ENCODE data around the gene PRR36. TPM values are rescaled to one million over a fixed set of nuclear protein-coding genes. Genes with fewer than 3 reads are reported as not detected.
A peak's percentile ranks its signal among the peaks of the same experiment; 100 is the strongest.

Gene PRR36
- total RNA-seq, 1 donor from 2014 or later = 20.9 TPM

DNA sequence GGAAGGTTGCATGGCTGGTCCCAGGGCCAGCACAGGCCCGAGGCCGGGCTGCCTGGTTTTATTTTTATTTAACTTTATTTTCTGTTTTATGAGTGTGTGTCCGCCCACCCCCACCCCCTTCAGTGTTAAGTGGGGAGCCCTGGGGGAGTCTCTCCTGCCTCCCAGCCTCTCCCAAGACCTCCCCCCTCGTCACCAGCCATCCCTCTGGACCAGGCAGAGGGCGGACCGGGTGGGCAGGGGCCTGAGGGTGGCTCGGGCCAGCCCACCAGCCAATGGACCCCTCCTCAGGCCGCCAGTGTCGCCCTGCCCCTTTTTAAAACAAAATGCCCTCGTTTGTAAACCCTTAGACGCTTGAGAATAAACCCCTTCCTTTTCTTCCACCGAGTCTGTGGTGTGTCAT lies 39.9 kb upstream of the PRR36 start:
- Mint-ChIP-seq H3K4me1 (peaks cover 10% of the 10 kb centered on the region), H3K36me3 (ENCODE audit: low read depth) (no peaks in the 10 kb centered on the region), H3K9me3 (no peaks in the 10 kb centered on the region), H3K27me3 (ENCODE audit: low read depth) (peaks cover 56% of the 10 kb centered on the region), H3K27ac (ENCODE audit: unreplicated experiment) (no peak overlapping the region), H3K4me3 (peak overlapping the region; percentile 34)
- TF ChIP-seq, protein P1, sequence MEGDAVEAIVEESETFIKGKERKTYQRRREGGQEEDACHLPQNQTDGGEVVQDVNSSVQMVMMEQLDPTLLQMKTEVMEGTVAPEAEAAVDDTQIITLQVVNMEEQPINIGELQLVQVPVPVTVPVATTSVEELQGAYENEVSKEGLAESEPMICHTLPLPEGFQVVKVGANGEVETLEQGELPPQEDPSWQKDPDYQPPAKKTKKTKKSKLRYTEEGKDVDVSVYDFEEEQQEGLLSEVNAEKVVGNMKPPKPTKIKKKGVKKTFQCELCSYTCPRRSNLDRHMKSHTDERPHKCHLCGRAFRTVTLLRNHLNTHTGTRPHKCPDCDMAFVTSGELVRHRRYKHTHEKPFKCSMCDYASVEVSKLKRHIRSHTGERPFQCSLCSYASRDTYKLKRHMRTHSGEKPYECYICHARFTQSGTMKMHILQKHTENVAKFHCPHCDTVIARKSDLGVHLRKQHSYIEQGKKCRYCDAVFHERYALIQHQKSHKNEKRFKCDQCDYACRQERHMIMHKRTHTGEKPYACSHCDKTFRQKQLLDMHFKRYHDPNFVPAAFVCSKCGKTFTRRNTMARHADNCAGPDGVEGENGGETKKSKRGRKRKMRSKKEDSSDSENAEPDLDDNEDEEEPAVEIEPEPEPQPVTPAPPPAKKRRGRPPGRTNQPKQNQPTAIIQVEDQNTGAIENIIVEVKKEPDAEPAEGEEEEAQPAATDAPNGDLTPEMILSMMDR (conservative IDR thresholded peaks at IDR 0.05) = no peak
- no peak for DNase-seq (ENCODE audit: low read depth, low spot score)

DNA sequence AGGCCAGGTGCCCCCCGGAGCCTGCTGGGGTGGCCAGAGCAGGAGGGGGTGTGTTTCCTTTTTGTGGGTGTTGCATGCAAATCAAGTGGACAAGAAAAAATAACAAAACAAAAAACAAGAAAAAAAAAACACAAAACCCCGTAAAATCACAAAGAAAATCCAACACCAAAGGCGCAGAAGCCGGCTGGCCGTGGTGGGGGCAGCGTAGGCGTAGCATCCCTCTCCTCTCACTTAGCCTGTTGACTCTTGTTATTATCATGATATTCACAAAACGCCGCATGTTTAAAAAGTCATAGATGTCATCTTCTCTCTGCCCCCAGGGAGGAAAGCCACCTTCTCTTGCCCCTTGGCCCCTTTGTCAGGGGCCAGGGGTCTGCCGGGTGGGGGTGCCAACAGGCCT lies 39.5 kb upstream of the PRR36 start:
- Mint-ChIP-seq H3K27me3 (ENCODE audit: low read depth) (peaks cover 53% of the 10 kb centered on the region), H3K36me3 (ENCODE audit: low read depth) (no peaks in the 10 kb centered on the region), H3K4me3 (peak overlapping the region; percentile 59), H3K4me1 (peaks cover 10% of the 10 kb centered on the region), H3K27ac (ENCODE audit: unreplicated experiment) (no peak overlapping the region), H3K9me3 (no peaks in the 10 kb centered on the region)
- TF ChIP-seq, protein P1 (conservative IDR thresholded peaks at IDR 0.05) = no peak
- no peak for DNase-seq (ENCODE audit: low read depth, low spot score)

DNA sequence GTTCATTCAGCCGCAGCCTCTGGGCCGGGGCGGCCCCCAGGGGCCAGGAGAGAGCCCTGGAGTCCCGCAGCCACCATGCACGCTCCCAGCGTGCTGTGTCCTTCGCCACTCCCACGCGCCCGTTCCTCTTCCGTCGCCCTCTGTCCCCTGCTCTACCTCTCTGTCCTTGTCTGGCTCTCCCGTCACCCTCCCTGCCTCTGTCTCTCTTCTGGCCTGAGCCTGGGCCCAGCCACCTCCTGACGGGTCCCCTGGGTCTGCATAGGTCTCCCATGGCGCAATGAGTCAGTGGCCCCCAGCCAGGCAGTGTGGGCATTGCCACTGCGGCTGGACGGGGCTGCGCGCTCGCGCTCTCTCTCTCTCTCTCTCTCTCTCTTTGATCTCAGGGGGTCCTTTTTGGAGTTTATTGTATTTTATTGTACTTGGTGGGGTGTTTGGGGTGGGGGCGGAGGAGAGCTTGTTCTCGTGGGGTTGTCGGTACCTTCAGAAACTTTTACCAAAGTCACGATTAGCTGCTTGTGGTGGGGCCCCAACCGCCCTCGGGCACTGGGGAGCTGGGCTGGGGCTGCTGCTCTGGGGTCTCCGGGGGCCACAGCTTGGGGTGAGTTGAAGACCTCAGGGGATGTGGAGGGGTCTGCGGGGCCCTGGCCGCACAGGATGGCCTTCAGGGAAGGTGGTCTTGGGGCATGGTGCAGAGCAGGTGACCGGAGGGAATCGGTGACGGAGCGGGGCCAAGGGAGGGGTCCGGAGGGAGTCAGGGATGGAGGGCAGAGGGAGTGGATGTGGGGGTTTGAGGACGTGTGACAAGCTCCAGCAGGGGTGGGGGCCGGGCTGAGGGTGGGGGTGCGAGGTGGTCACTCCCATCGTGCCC lies 38.7 kb upstream of the PRR36 start:
- DNase-seq (ENCODE audit: low read depth, low spot score) = no peak
- Mint-ChIP-seq H3K27me3 (ENCODE audit: low read depth) (peaks cover 46% of the 10 kb centered on the region), H3K4me1 (peaks cover 10% of the 10 kb centered on the region), H3K27ac (ENCODE audit: unreplicated experiment) (no peak overlapping the region), H3K4me3 (peak overlapping the region; percentile 64), H3K9me3 (no peaks in the 10 kb centered on the region), H3K36me3 (ENCODE audit: low read depth) (no peaks in the 10 kb centered on the region)
- TF ChIP-seq, protein P1 (conservative IDR thresholded peaks at IDR 0.05) = no peak

DNA sequence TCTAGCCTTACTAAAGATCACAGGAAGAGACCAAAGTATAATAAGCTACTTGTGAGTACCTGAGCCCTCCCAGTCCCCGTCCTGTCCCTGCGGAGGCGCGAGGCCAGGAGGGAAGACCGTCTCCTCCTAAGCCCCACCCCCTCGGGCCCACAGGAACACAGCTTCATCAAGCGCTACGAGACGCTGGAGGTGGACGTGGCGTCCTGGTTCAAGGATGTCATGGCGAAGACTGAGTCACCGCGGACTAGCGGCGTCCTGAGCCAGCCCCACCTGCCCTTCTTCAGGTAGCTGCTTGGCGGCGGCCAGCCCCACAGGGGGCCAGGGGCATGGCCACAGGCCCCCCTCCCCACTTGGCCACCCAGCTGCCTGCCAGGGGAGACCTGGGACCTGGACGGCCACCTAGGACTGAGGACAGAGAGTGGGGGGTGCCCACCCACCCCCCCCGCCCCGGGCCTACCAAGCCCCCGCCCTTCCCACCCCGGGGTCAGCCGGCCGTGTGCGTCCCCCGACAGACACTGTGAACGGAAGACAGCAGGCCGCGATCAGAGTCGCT lies 38.0 kb upstream of the PRR36 start:
- H3K4me3 Mint-ChIP-seq = peak overlapping the region; percentile 51
- H3K27me3 Mint-ChIP-seq (ENCODE audit: low read depth) = peaks cover 41% of the 10 kb centered on the region
- peaks cover 10% of the 10 kb centered on the region for H3K4me1 Mint-ChIP-seq
- no peaks in the 10 kb centered on the region for H3K36me3 Mint-ChIP-seq (ENCODE audit: low read depth)
- H3K9me3 Mint-ChIP-seq = no peaks in the 10 kb centered on the region
- TF ChIP-seq, protein P1 (conservative IDR thresholded peaks at IDR 0.05) = no peak
- DNase-seq (ENCODE audit: low read depth, low spot score) = no peak
- H3K27ac Mint-ChIP-seq (ENCODE audit: unreplicated experiment) = no peak overlapping the region

DNA sequence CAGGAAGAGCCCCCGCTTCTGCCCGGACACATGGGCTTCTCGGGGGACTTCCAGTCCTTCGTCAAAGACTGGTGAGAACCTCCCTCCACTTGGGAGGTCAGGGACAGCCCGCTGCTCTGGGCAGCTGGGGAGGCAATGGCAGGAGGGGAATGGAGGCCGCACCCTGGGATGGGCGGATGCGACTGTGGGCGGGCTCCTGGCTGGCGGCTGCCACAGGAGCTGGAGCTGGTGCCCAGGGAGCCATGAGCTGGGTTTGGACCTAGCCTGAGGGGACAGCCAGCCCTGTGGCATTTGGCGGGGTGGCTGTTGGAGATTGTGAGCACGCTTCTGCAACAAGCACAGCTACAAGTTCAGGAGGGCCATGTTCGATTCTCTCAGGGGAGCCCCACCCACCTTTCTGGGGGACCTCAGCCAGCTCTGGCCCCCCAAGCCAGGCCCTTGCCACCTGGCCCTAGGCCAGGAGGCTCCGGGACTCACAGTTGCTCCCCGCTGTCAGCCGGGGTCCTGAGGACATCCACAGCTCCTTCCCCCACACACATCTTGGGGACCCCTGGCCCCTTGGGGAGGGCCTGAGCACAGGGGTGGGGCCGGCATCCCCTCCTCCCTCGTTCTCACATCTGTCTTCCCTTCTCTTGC lies 37.4 kb upstream of the PRR36 start:
- Mint-ChIP-seq H3K27me3 (ENCODE audit: low read depth) (peaks cover 36% of the 10 kb centered on the region), H3K27ac (ENCODE audit: unreplicated experiment) (no peak overlapping the region), H3K9me3 (no peaks in the 10 kb centered on the region), H3K4me3 (peak overlapping the region; percentile 51), H3K4me1 (peaks cover 6% of the 10 kb centered on the region), H3K36me3 (ENCODE audit: low read depth) (no peaks in the 10 kb centered on the region)
- TF ChIP-seq, protein P1 (conservative IDR thresholded peaks at IDR 0.05) = no peak
- no peak for DNase-seq (ENCODE audit: low read depth, low spot score)

All from neural crest cell (in vitro differentiated cells).